GM12891 (cell line): ENCODE data around the gene FAF1.

Experiments used
- POLR2A ChIP-seq: IDR thresholded peaks from 2 replicates; pipeline ENCODE4 v1.6.1; 2011; ENCODE audit warnings: low read depth, low read length, control low read depth
- POLR2AphosphoS5 ChIP-seq: IDR thresholded peaks from 2 replicates; pipeline ENCODE4 v1.6.1; 2011; ENCODE audit warnings: low read depth, low read length, control low read depth
- SPI1 ChIP-seq: IDR thresholded peaks from 2 replicates; pipeline ENCODE4 v1.6.1; 2011; ENCODE audit warnings: low read depth, low read length, control low read depth
- TAF1 ChIP-seq: IDR thresholded peaks from 2 replicates; pipeline ENCODE4 v1.6.1; 2011; ENCODE audit warnings: low read depth, low read length, control low read depth

DNA sequence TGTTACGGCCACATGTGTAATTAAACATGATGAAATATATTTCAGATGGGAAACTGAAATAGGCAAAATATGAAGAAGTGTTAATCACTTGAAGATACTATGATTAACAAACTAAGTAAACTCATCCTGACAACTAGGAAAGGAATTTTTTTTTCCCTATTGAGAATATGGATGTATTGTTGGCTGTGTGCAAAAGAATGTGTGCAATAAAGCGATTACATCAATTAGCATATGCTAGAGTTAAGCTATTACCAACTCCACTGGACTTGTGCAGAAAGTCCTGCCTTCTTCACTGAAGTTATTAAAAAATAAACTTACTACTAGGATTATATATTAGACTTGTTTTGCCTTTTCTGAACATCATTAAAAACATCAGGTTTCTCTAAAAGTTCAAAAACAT is 393.7 kb downstream of the FAF1 start:
- TF ChIP-seq POLR2A (no peak), POLR2AphosphoS5 (no peak), SPI1 (no peak), TAF1 (no peak)
